KMS-11 (cell line): ENCODE data around the gene UBE2I.
A peak's percentile ranks its signal among the peaks of the same experiment; 100 is the strongest.

Experiments
- H2AFZ ChIP-seq: fragments of 200-600 bp; sonication (generic); 2 replicates; pipeline ENCODE4 v1.6.1; 2016; ENCODE audit warnings: antibody characterized with exemption, mixed run types, low read depth
- H3K27ac ChIP-seq: fragments of 200-600 bp; sonication (generic); 2 replicates; pipeline ENCODE4 v1.6.1; 2016; ENCODE audit warnings: mild to moderate bottlenecking, mixed run types
- H3K27me3 ChIP-seq: fragments of 200-600 bp; sonication (generic); 2 replicates; pipeline ENCODE4 v1.6.1; 2017; ENCODE audit warnings: mild to moderate bottlenecking, low read depth, mixed run types, moderate library complexity; ENCODE audit not compliant: insufficient read depth
- H3K36me3 ChIP-seq: fragments of 200-600 bp; sonication (generic); 2 replicates; pipeline ENCODE4 v1.6.1; 2017; ENCODE audit warnings: mild to moderate bottlenecking, mixed run types; ENCODE audit not compliant: insufficient read depth
- H3K4me1 ChIP-seq: fragments of 200-600 bp; sonication (generic); 2 replicates; pipeline ENCODE4 v1.6.1; 2016; ENCODE audit warnings: mild to moderate bottlenecking, low read depth, mixed run types; ENCODE audit not compliant: poor library complexity, severe bottlenecking
- H3K4me2 ChIP-seq: fragments of 200-600 bp; sonication (generic); 2 replicates; pipeline ENCODE4 v1.7.0; 2016; ENCODE audit warnings: mild to moderate bottlenecking, mixed run types
- H3K4me3 ChIP-seq: fragments of 200-600 bp; sonication (generic); IDR thresholded peaks from 2 replicates; pipeline ENCODE4 v1.6.1; 2017; ENCODE audit warnings: low read depth, low read length, mixed read lengths; ENCODE audit not compliant: insufficient read depth
- H3K79me2 ChIP-seq: fragments of 200-600 bp; sonication (generic); 2 replicates; pipeline ENCODE4 v1.6.1; 2016; ENCODE audit warnings: low read depth, mixed run types; ENCODE audit not compliant: insufficient read depth
- H3K9ac ChIP-seq: fragments of 200-600 bp; sonication (generic); 2 replicates; pipeline ENCODE4 v1.6.1; 2016; ENCODE audit warnings: mild to moderate bottlenecking, mixed run types
- H4K20me1 ChIP-seq: fragments of 200-600 bp; sonication (generic); 2 replicates; pipeline ENCODE4 v1.6.1; 2016; ENCODE audit warnings: mild to moderate bottlenecking, mixed run types; ENCODE audit not compliant: insufficient read depth
- TF ChIP-seq, protein P1 (sequence below): fragments of 200-600 bp; sonication (generic); conservative IDR thresholded peaks from 2 replicates; pipeline ENCODE4 v1.6.1; 2017; ENCODE audit warnings: low read depth, mild to moderate bottlenecking, antibody characterized with exemption, low read length, moderate library complexity, mixed read lengths

UBE2I gene

DNA sequence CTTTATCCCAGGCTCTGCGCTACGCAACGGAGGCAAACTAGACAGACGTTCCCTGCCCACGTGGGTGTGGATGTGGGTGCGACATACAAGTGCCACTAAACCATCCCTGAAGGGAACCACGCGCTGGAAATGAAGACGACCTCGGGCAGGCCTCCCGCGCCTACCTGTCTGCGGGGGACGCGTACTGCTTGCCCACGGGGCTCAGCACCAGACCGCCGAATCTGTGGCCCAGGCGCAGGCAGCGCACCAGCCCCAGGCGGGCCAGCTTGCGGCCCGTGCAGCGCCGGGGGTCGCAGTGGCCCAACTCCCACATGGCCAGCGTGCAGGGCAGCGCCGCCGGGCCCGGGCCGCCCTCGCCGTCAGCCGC lies 41.8 kb downstream of the UBE2I start:
- Histone ChIP-seq H2AFZ (peak overlapping the region; percentile 13; the same call in 1 of the 2 replicates), H4K20me1 (no peaks in the 10 kb centered on the region), H3K27me3 (no peaks in the 10 kb centered on the region; the same call in 1 of the 2 replicates), H3K9ac (peak overlapping the region; percentile 71), H3K4me2 (peak overlapping the region; percentile 90), H3K79me2 (peaks cover 32% of the 10 kb centered on the region; the same call in 1 of the 2 replicates), H3K27ac (no peak overlapping the region), H3K4me1 (peaks cover 17% of the 10 kb centered on the region), H3K36me3 (no peaks in the 10 kb centered on the region), H3K4me3 (no peak overlapping the region)
- TF ChIP-seq, protein P1, sequence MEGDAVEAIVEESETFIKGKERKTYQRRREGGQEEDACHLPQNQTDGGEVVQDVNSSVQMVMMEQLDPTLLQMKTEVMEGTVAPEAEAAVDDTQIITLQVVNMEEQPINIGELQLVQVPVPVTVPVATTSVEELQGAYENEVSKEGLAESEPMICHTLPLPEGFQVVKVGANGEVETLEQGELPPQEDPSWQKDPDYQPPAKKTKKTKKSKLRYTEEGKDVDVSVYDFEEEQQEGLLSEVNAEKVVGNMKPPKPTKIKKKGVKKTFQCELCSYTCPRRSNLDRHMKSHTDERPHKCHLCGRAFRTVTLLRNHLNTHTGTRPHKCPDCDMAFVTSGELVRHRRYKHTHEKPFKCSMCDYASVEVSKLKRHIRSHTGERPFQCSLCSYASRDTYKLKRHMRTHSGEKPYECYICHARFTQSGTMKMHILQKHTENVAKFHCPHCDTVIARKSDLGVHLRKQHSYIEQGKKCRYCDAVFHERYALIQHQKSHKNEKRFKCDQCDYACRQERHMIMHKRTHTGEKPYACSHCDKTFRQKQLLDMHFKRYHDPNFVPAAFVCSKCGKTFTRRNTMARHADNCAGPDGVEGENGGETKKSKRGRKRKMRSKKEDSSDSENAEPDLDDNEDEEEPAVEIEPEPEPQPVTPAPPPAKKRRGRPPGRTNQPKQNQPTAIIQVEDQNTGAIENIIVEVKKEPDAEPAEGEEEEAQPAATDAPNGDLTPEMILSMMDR = no peak

DNA sequence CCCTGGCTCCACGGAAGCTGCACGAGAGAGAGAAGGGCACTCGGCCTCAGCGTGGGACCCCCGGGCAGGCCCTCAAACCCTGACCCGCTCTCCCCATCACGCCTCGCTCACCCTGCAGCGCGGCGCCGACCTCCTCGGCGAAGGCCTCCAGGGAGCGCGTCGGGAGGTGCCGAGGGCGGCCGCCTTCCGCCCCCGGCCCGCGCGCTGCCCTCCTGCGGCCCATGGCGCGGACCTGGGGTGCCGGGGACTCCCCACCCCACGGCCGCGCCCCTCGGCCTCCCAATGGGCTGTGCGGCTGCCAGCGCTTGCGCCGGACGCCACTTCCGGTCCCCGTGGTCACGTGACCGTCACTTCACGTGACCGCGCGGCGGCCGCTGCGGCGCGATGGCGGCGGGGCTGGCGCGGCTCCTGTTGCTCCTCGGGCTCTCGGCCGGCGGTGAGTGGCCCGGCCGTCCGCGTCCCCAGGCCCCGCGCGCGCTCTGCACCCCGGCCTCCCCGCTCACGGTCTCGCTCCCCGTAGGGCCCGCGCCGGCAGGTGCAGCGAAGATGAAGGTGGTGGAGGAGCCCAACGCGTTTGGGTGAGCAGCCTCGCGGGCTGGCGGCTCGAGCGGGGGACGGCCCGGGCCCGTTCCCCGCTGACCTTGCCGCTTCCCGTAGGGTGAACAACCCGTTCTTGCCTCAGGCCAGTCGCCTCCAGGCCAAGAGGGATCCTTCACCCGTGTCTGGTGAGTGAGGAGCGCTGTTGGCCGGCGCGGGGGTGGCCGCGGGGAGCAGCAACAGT lies 42.3 kb downstream of the UBE2I start, which contains the start of the genes GNPTG and TSR3:
Gene GNPTG, plus strand, starts transcription at position 350 of the 781 bp plus-strand sequence. Its CDS starts 35 bp downstream, at position 385.
Gene TSR3, minus strand, starts transcription at position 297 of the 781 bp plus-strand sequence. Its CDS starts 74 bp downstream, at position 223.
- H3K4me1 ChIP-seq = peaks cover 17% of the 10 kb centered on the region
- TF ChIP-seq, protein P1 = no peak
- H3K27ac ChIP-seq = no peak within 1 kb of the TSS
- no peaks in the 10 kb centered on the region for H3K27me3 ChIP-seq
- H3K9ac ChIP-seq = peak within 1 kb of the TSS; percentile 71
- peaks cover 37% of the 10 kb centered on the region; the same call in 1 of the 2 replicates for H3K79me2 ChIP-seq
- peak within 1 kb of the TSS; percentile 62 for H2AFZ ChIP-seq
- H3K4me2 ChIP-seq = peak within 1 kb of the TSS; percentile 90
- no peaks in the 10 kb centered on the region for H4K20me1 ChIP-seq
- H3K4me3 ChIP-seq = no peak within 1 kb of the TSS
- H3K36me3 ChIP-seq = no peaks in the 10 kb centered on the region

DNA sequence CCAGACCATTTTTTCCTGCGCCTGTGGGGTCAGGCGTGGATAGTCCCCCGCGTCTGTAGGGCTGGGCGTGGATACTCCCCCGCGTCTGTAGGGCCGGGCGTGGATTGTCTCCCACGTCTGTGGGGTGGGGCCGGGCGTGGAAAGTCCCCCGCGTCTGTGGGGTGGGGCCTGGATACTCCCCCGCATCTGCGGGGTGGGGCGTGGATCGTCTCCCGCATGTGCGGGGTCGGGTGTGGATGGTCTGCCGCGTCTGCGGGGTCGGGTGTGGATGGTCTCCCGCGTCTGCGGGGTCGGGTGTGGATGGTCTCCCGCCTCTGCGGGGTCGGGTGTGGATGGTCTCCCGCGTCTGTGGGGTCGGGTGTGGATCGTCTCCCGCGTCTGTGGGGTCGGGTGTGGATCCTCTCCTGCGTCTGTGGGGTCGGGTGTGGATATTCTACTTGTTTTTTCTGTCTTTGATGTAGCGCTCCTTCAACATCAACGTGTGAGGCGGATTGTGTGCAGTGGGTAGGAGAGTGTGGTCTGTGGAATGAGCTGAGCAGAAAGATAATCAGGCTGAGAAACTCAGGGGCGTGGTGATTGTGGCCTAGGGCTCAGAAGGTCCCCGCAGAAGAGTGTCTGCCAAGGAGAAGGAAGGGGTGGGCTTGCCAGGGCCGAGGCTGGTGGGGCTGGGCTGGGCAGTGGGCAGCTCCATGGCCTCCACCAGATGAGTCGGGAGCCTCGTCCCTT lies 45.5 kb downstream of the UBE2I start:
- H3K4me3 ChIP-seq = no peak overlapping the region
- peaks cover 50% of the 10 kb centered on the region; the same call in 1 of the 2 replicates for H3K79me2 ChIP-seq
- H3K4me2 ChIP-seq = no peak overlapping the region
- H3K4me1 ChIP-seq = peaks cover 17% of the 10 kb centered on the region
- H3K27me3 ChIP-seq = no peaks in the 10 kb centered on the region
- peaks cover 6% of the 10 kb centered on the region; the same call in 1 of the 2 replicates for H4K20me1 ChIP-seq
- H2AFZ ChIP-seq = no peak overlapping the region
- TF ChIP-seq, protein P1 = no peak
- no peak overlapping the region for H3K27ac ChIP-seq
- no peaks in the 10 kb centered on the region for H3K36me3 ChIP-seq
- no peak overlapping the region for H3K9ac ChIP-seq

DNA sequence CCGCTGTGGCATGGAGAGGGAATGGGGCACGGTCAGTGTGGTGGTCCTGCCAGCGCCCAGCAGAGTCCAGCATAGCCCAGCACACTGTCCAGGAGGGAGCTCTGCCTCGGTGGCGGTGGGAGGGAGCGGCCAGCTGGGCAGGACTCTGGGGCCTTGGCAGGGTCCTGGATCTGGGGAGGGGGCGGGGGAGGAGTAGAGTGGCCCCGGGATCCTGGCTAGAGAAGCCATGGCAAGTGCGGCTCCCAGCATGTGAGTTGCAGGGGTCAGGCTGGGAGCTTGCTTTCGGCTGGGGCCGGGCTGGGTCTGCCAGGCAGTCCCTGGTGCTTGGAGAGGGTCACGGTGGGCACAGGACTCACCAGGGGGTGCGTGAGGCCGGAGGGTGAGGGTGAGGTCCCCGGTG lies 46.2 kb downstream of the UBE2I start:
- Histone ChIP-seq H3K4me2 (no peak overlapping the region), H2AFZ (no peak overlapping the region), H3K27ac (no peak overlapping the region), H3K27me3 (no peaks in the 10 kb centered on the region), H3K36me3 (no peaks in the 10 kb centered on the region), H3K4me3 (no peak overlapping the region), H4K20me1 (peaks cover 6% of the 10 kb centered on the region; the same call in 1 of the 2 replicates), H3K4me1 (peaks cover 13% of the 10 kb centered on the region), H3K79me2 (peaks cover 54% of the 10 kb centered on the region; the same call in 1 of the 2 replicates), H3K9ac (no peak overlapping the region)
- TF ChIP-seq, protein P1 = no peak
